ELR (cell line): ENCODE data around the gene TRIM22.

Experiments
- DNase-seq: peaks from one replicate; pipeline ENCODE4 v3.0.0-alpha.2; 2015; ENCODE audit warnings: low read depth

Gene TRIM22

GRCh38 chr11:5746614-5747013 lies 57.0 kb downstream of the TRIM22 start:
- DNase-seq = no peak

- no peak for DNase-seq
Observed at GRCh38 chr11:5749836-5750235, 60.2 kb downstream of the TRIM22 start.

- DNase-seq = no peak
Observed at GRCh38 chr11:5753943-5754342, 64.4 kb downstream of the TRIM22 start, which contains the start of gene OR52N4. Gene OR52N4, plus strand, starts transcription at chr11:5754243. Its CDS starts 498 bp downstream, at chr11:5754741.
